Trophoblast cell (in vitro differentiated cells and primary cell): ENCODE results near the gene SARNP. TPM values are rescaled to one million over a fixed set of nuclear protein-coding genes. Genes with fewer than 3 reads are reported as not detected.
"Not testable (repeated sequence)": the region's sequence is repeated elsewhere in the genome, so short reads cannot be mapped to it uniquely, and the experiment has no call there.

Experiments used
- DNase-seq, 2 donors: peaks; one replicate each; pipeline ENCODE4 v3.0.0-alpha.2; 2016
- H2AFZ ChIP-seq: 2 replicates; pipeline ENCODE4 v1.6.1; 2013; ENCODE audit warnings: low read length, moderate library complexity, mild to moderate bottlenecking; ENCODE audit not compliant: insufficient read depth, poor library complexity
- H2AK5ac ChIP-seq: 2 replicates; pipeline ENCODE4 v1.6.1; 2013; ENCODE audit warnings: mild to moderate bottlenecking, low read length
- H2BK120ac ChIP-seq: 2 replicates; pipeline ENCODE4 v1.6.1; 2013; ENCODE audit warnings: low read length, mild to moderate bottlenecking, moderate library complexity; ENCODE audit not compliant: insufficient read depth, poor library complexity
- H2BK12ac ChIP-seq: 2 replicates; pipeline ENCODE4 v1.6.1; 2013; ENCODE audit warnings: mild to moderate bottlenecking, low read length, moderate library complexity
- H2BK5ac ChIP-seq: 2 replicates; pipeline ENCODE4 v1.6.1; 2013; ENCODE audit warnings: low read length, low read depth, moderate library complexity, mild to moderate bottlenecking; ENCODE audit not compliant: poor library complexity
- H3K14ac ChIP-seq: 2 replicates; pipeline ENCODE4 v1.6.1; 2013; ENCODE audit warnings: mild to moderate bottlenecking, low read length
- H3K18ac ChIP-seq: 2 replicates; pipeline ENCODE4 v1.6.1; 2013; ENCODE audit warnings: mild to moderate bottlenecking, low read length
- H3K23ac ChIP-seq: 2 replicates; pipeline ENCODE4 v1.6.1; 2013; ENCODE audit warnings: low read length
- H3K27ac ChIP-seq: 2 replicates; pipeline ENCODE4 v1.5.1; 2013; ENCODE audit warnings: low read depth, mild to moderate bottlenecking, inconsistent platforms, low read length, moderate library complexity
- H3K27me3 ChIP-seq: 2 replicates; pipeline ENCODE4 v1.6.1; 2013; ENCODE audit warnings: inconsistent platforms, mild to moderate bottlenecking, low read length, moderate library complexity; ENCODE audit not compliant: insufficient read depth
- H3K36me3 ChIP-seq, 2 experiments: 1 replicate in 1 of 2; 2 replicates in 1 of 2; pipeline ENCODE4 v1.6.1; 2013; ENCODE audit warnings: low read length in 2 of 2, mild to moderate bottlenecking in 2 of 2, moderate library complexity in 1 of 2; ENCODE audit not compliant: insufficient read depth in 2 of 2, control insufficient read depth in 1 of 2
- H3K4ac ChIP-seq: 2 replicates; pipeline ENCODE4 v1.6.1; 2013; ENCODE audit warnings: low read depth, mild to moderate bottlenecking, low read length, moderate library complexity
- H3K4me1 ChIP-seq, 2 experiments: 1 replicate in 1 of 2; 2 replicates in 1 of 2; pipeline ENCODE4 v1.6.1; 2013; ENCODE audit warnings: low read length in 2 of 2, mild to moderate bottlenecking in 2 of 2, moderate library complexity in 1 of 2; ENCODE audit not compliant: insufficient read depth in 2 of 2, control insufficient read depth in 1 of 2
- H3K4me2 ChIP-seq: 2 replicates; pipeline ENCODE4 v1.6.1; 2013; ENCODE audit warnings: inconsistent platforms, mild to moderate bottlenecking, low read length, moderate library complexity
- H3K4me3 ChIP-seq: 2 replicates; pipeline ENCODE4 v1.5.1; 2013; ENCODE audit warnings: mild to moderate bottlenecking, low read depth, low read length, inconsistent platforms
- H3K79me1 ChIP-seq: one replicate; pipeline ENCODE4 v1.6.1; 2013; ENCODE audit warnings: low read length
- H3K79me2 ChIP-seq: 2 replicates; pipeline ENCODE4 v1.6.1; 2013; ENCODE audit warnings: low read length, mild to moderate bottlenecking; ENCODE audit not compliant: control insufficient read depth, insufficient read depth, poor library complexity
- H3K9ac ChIP-seq: 2 replicates; pipeline ENCODE4 v1.6.1; 2013; ENCODE audit warnings: mild to moderate bottlenecking, low read length
- H3K9me3 ChIP-seq: 2 replicates; pipeline ENCODE4 v1.6.1; 2013; ENCODE audit warnings: low read depth, mild to moderate bottlenecking, control low read depth, inconsistent platforms, low read length; ENCODE audit not compliant: insufficient read depth
- H4K12ac ChIP-seq: 2 replicates; pipeline ENCODE4 v1.6.1; 2013; ENCODE audit warnings: low read depth, mild to moderate bottlenecking, low read length, moderate library complexity
- H4K8ac ChIP-seq: 2 replicates; pipeline ENCODE4 v1.6.1; 2013; ENCODE audit warnings: low read depth, mild to moderate bottlenecking, low read length, moderate library complexity
- H4K91ac ChIP-seq: one replicate; pipeline ENCODE4 v1.6.1; 2013; ENCODE audit warnings: low read depth, mild to moderate bottlenecking, low read length, moderate library complexity
- WGBS: extraction: QIAGEN DNeasy Blood & Tissue Kit; methylation state at CpG from one replicate; pipeline ENCODE4 v1.1.7; 2013; ENCODE audit warnings: missing lambda C conversion rate; ENCODE audit not compliant: insufficient read length, insufficient coverage; ENCODE audit errors: extremely low coverage; 5-methylcytosine and 5-hydroxymethylcytosine counted together
- polyA plus RNA-seq: library from polyadenylated mRNA; stranded (reverse); fragments of 200-250 nt; gene quantifications from 2 replicates; pipeline ENCODE4 v1.2.3, GENCODE V29; 2013

Gene SARNP
- polyA plus RNA-seq = 174 and 182 TPM in 2 replicates

GRCh38 chr12:55817345-55818139, at the start of gene SARNP, which contains the start of gene ORMDL2:
Gene SARNP (minus strand): TSS chr12:55817724. CDS start chr12:55817701, 23 bp downstream.
Gene ORMDL2 (plus strand): TSS chr12:55818041. CDS start chr12:55819000, 959 bp downstream.
- peak within 1 kb of the TSS; percentile 91 for H4K91ac ChIP-seq
- H3K18ac ChIP-seq = peak within 1 kb of the TSS; percentile 55
- H3K14ac ChIP-seq = peak within 1 kb of the TSS; percentile 75
- peak within 1 kb of the TSS; percentile 61 for H2AFZ ChIP-seq
- no peak within 1 kb of the TSS for H3K23ac ChIP-seq
- peak within 1 kb of the TSS; percentile 3 for H2AK5ac ChIP-seq
- peaks cover 2 to 4% of the 10 kb centered on the region in 2 experiments for H3K4me1 ChIP-seq
- H3K79me1 ChIP-seq = peaks cover 6% of the 10 kb centered on the region
- peaks cover 23 to 36% of the 10 kb centered on the region in 2 experiments for H3K36me3 ChIP-seq
- no CpG with 5 or more reads among the region's 38 CpGs for WGBS
- H2BK5ac ChIP-seq = peak within 1 kb of the TSS; percentile 78
- H4K8ac ChIP-seq = peak within 1 kb of the TSS; percentile 89
- DNase-seq = peak; percentile 100
- no peak within 1 kb of the TSS for H2BK12ac ChIP-seq
- H3K4ac ChIP-seq = peak within 1 kb of the TSS; percentile 87
- H3K4me2 ChIP-seq = peak within 1 kb of the TSS; percentile 91
- H3K27me3 ChIP-seq = no peaks in the 10 kb centered on the region
- peak within 1 kb of the TSS; percentile 65 for H3K27ac ChIP-seq
- H3K9ac ChIP-seq = peak within 1 kb of the TSS; percentile 94
- H4K12ac ChIP-seq = peak within 1 kb of the TSS; percentile 72
- H2BK120ac ChIP-seq = peak within 1 kb of the TSS; percentile 77
- H3K79me2 ChIP-seq = peaks cover 21% of the 10 kb centered on the region
- H3K4me3 ChIP-seq = peak within 1 kb of the TSS; percentile 94
- H3K9me3 ChIP-seq = no peaks in the 10 kb centered on the region

GRCh38 chr12:55866454-55867004, 49.0 kb upstream of the SARNP start:
- H2AFZ ChIP-seq, H3K79me1 ChIP-seq, H4K8ac ChIP-seq, H3K9ac ChIP-seq, H3K27me3 ChIP-seq, H3K4me1 ChIP-seq, H2BK120ac ChIP-seq, H3K23ac ChIP-seq, H3K36me3 ChIP-seq, H4K12ac ChIP-seq, H3K27ac ChIP-seq, H2BK12ac ChIP-seq, H3K4ac ChIP-seq, H4K91ac ChIP-seq, H2AK5ac ChIP-seq, H3K14ac ChIP-seq, H3K9me3 ChIP-seq, H2BK5ac ChIP-seq, H3K79me2 ChIP-seq, H3K4me3 ChIP-seq, DNase-seq, H3K4me2 ChIP-seq, H3K18ac ChIP-seq: not testable (repeated sequence)
- no CpG with 5 or more reads among the region's 3 CpGs for WGBS

GRCh38 chr12:55865327-55865726, 47.8 kb upstream of the SARNP start:
- no peaks in the 10 kb centered on the region for H3K4me1 ChIP-seq
- no peak overlapping the region for H3K14ac ChIP-seq
- no peak overlapping the region for H3K23ac ChIP-seq
- no peak for DNase-seq
- H2AK5ac ChIP-seq = no peak overlapping the region
- no peaks in the 10 kb centered on the region for H3K36me3 ChIP-seq
- no peak overlapping the region for H4K91ac ChIP-seq
- peak overlapping the region; percentile 44 for H3K4me3 ChIP-seq
- no peak overlapping the region for H2BK120ac ChIP-seq
- H2BK5ac ChIP-seq = no peak overlapping the region
- H2BK12ac ChIP-seq = no peak overlapping the region
- no peak overlapping the region for H3K4me2 ChIP-seq
- no CpG with 5 or more reads among the region's 2 CpGs for WGBS
- H3K4ac ChIP-seq = no peak overlapping the region
- H3K27me3 ChIP-seq = no peaks in the 10 kb centered on the region
- no peak overlapping the region for H3K18ac ChIP-seq
- H2AFZ ChIP-seq = no peak overlapping the region
- no peaks in the 10 kb centered on the region for H3K79me1 ChIP-seq
- H4K8ac ChIP-seq = no peak overlapping the region
- H3K27ac ChIP-seq = no peak overlapping the region
- peak overlapping the region; percentile 67 for H3K9ac ChIP-seq
- H4K12ac ChIP-seq = no peak overlapping the region
- H3K79me2 ChIP-seq = no peaks in the 10 kb centered on the region
- peaks cover 2% of the 10 kb centered on the region for H3K9me3 ChIP-seq

- H3K18ac ChIP-seq, H3K4ac ChIP-seq, H4K8ac ChIP-seq, H3K9me3 ChIP-seq, H3K23ac ChIP-seq, H2AFZ ChIP-seq, H2BK5ac ChIP-seq, H3K9ac ChIP-seq, H4K91ac ChIP-seq, H3K27ac ChIP-seq, H4K12ac ChIP-seq, H2AK5ac ChIP-seq, H3K36me3 ChIP-seq, H2BK12ac ChIP-seq, H3K27me3 ChIP-seq, H3K4me3 ChIP-seq, H3K79me1 ChIP-seq, DNase-seq, H3K4me1 ChIP-seq, H3K4me2 ChIP-seq, H3K79me2 ChIP-seq, H3K14ac ChIP-seq, H2BK120ac ChIP-seq: not testable (repeated sequence)
- WGBS = no CpG with 5 or more reads among the region's 13 CpGs
These were observed 45.4 kb upstream of the SARNP start for GRCh38 chr12:55862931-55863330.
